HG02943 (cell line): ENCODE data around the gene CDC42SE2.
"Not testable (repeated sequence)": the region's sequence is repeated elsewhere in the genome, so short reads cannot be mapped to it uniquely, and the experiment has no call there.

Source experiments
- ATAC-seq: cut with Tn5 transposase; IDR thresholded peaks from one replicate; pipeline ENCODE4 v1.9.1; 2021; ENCODE audit warnings: mild to moderate bottlenecking, low read depth, moderate library complexity; ENCODE audit not compliant: unreplicated experiment

Gene CDC42SE2

GRCh38 chr5:131246504-131246903, 17.3 kb upstream of the CDC42SE2 start:
- no peak for ATAC-seq

GRCh38 chr5:131250751-131251475, 12.9 kb upstream of the CDC42SE2 start:
- ATAC-seq, result no peak

- peak; percentile 88 for ATAC-seq
These were observed 11.1 kb upstream of the CDC42SE2 start for GRCh38 chr5:131252824-131253171.

- ATAC-seq, result not testable (repeated sequence)
These were observed 9.8 kb upstream of the CDC42SE2 start for GRCh38 chr5:131254025-131254424.

GRCh38 chr5:131254741-131255140, 9.1 kb upstream of the CDC42SE2 start:
- ATAC-seq, result no peak

- ATAC-seq, result no peak
These were observed 7.4 kb upstream of the CDC42SE2 start for GRCh38 chr5:131256507-131256823.

GRCh38 chr5:131258733-131259132, 5.1 kb upstream of the CDC42SE2 start:
- ATAC-seq, result no peak

GRCh38 chr5:131259326-131259725, 4.5 kb upstream of the CDC42SE2 start:
- ATAC-seq, result no peak

GRCh38 chr5:131260895-131261294, 3.0 kb upstream of the CDC42SE2 start:
- ATAC-seq, result no peak

GRCh38 chr5:131261483-131261882, 2.4 kb upstream of the CDC42SE2 start:
- no peak for ATAC-seq

- ATAC-seq, result peak; percentile 13
These were observed 806 bp upstream of the CDC42SE2 start for GRCh38 chr5:131262953-131263541.

GRCh38 chr5:131264451-131265099, 722 bp downstream of the CDC42SE2 start:
- ATAC-seq, result no peak

GRCh38 chr5:131265311-131265803, 1.5 kb downstream of the CDC42SE2 start:
- peak; percentile 35 for ATAC-seq

- ATAC-seq, result no peak
These were observed 2.7 kb downstream of the CDC42SE2 start for GRCh38 chr5:131266370-131267060.

GRCh38 chr5:131268758-131269370, 5.0 kb downstream of the CDC42SE2 start:
- ATAC-seq, result no peak

GRCh38 chr5:131270809-131271208, 7.0 kb downstream of the CDC42SE2 start:
- ATAC-seq, result no peak

- ATAC-seq, result not testable (repeated sequence)
These were observed 8.0 kb downstream of the CDC42SE2 start for GRCh38 chr5:131271888-131272287.

- no peak for ATAC-seq
These were observed 8.5 kb downstream of the CDC42SE2 start for GRCh38 chr5:131272307-131272706.

- no peak for ATAC-seq
These were observed 8.9 kb downstream of the CDC42SE2 start for GRCh38 chr5:131272724-131273123.

- ATAC-seq, result no peak
These were observed 10.6 kb downstream of the CDC42SE2 start for GRCh38 chr5:131274326-131275063.
